Measurements from ENCODE around the gene IL17B. TPM values are rescaled to one million over a fixed set of nuclear protein-coding genes. Genes with fewer than 3 reads are reported as not detected.
A peak's percentile ranks its signal among the peaks of the same experiment; 100 is the strongest.

IL17B gene
- total RNA-seq, 4 donors from 2014 or later, result 1.2 TPM; not detected in 3

DNA sequence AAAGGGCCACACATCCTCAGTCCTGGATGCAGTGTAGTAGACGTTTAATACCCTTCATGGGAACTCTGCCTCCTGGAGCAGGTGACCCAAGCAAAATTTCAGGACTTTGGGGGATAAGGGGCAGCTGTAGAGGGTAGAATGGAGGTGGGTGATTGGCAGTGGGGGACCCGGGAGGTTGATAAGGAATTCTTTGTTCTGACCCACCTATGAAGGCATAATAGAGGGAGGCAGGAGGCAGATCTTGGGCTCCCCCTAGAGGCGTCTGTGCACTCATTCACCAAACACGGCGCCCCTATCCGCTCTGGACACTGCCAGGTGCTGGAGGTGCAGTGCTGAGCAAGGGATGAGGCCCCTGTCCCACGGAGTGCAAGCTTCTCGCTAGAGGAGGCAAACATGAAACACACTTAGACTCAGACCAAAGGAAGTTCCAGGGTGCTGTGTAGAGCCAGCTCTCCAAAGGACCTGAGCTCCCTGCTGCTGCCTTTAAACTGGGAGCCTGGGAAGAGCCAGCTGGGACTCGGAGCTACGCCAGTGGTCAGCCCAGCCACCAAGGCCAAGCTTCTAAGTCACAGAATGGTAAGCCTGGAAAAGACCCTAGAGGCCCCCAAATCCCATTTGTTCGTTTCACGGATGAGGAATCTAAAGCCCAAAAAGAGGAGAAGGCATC lies 7.7 kb downstream of the IL17B start:
- Histone ChIP-seq H3K9me3 (no peaks in the 10 kb centered on the region), H3K4me1 (peaks cover 5 to 8% of the 10 kb centered on the region in 2 donors), H3K27me3 (no peaks in the 10 kb centered on the region), H3K27ac (peak overlapping the region in 1 of 4 donors; percentile 36), H3K4me3 (no peak overlapping the region), H3K36me3 (no peaks in the 10 kb centered on the region)
- DNase-seq (peak in 1 of 2 donors; percentile 55), ATAC-seq (peak; percentile 79 to 89)
- intact Hi-C loops (cut with DNase I; ENCODE audit: low total_unique reads) (loop anchor here (1.0 to 5.0 kb wide), 2 partner anchors 54 to 106 kb away; no protein-coding TSS in a partner anchor), in situ Hi-C loops (cut with MboI; ENCODE audit: low sequenced_read_pairs in 4 of 4) (loop anchor here (5.0 to 10.0 kb wide), 4 partner anchors 47 to 104 kb away; no protein-coding TSS in a partner anchor)
- TF ChIP-seq, protein P1, sequence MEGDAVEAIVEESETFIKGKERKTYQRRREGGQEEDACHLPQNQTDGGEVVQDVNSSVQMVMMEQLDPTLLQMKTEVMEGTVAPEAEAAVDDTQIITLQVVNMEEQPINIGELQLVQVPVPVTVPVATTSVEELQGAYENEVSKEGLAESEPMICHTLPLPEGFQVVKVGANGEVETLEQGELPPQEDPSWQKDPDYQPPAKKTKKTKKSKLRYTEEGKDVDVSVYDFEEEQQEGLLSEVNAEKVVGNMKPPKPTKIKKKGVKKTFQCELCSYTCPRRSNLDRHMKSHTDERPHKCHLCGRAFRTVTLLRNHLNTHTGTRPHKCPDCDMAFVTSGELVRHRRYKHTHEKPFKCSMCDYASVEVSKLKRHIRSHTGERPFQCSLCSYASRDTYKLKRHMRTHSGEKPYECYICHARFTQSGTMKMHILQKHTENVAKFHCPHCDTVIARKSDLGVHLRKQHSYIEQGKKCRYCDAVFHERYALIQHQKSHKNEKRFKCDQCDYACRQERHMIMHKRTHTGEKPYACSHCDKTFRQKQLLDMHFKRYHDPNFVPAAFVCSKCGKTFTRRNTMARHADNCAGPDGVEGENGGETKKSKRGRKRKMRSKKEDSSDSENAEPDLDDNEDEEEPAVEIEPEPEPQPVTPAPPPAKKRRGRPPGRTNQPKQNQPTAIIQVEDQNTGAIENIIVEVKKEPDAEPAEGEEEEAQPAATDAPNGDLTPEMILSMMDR (IDR thresholded peaks at IDR 0.05 in 4 of 5, conservative IDR thresholded peaks at IDR 0.05 in 1 of 5), result peak; percentile 62 to 87 (median 76)
- TF ChIP-seq POLR2A (IDR thresholded peaks at IDR 0.05), result no peak

DNA sequence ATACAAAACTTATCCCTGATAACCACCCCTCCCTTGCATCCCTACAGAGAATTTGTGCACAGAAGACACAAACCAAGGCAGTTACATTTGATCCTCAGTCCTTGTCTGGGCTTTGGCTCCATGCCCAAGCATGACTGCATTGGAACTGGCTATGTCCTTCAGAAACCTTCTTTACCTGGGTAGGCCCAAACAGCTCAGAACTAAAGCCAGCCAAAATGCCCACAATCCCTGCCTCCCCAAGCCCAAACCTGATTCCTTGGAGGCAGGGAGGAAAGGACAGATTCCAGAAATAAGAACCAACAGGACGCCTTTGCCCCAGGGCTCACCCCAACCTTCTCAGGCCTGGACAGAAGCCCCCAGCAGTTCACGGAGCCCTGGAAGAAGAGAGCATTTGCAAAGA lies 8.2 kb downstream of the IL17B start:
- Histone ChIP-seq H3K27me3 (no peaks in the 10 kb centered on the region), H3K36me3 (no peaks in the 10 kb centered on the region), H3K9me3 (no peaks in the 10 kb centered on the region), H3K27ac (no peak overlapping the region), H3K4me1 (peaks cover 5 to 8% of the 10 kb centered on the region in 2 donors), H3K4me3 (no peak overlapping the region)
- no peak for ATAC-seq
- intact Hi-C loops (cut with DNase I; ENCODE audit: low total_unique reads) (loop anchor here (1.0 to 5.0 kb wide), 2 partner anchors 54 to 106 kb away; no protein-coding TSS in a partner anchor), in situ Hi-C loops (cut with MboI; ENCODE audit: low sequenced_read_pairs in 4 of 4) (loop anchor here (5.0 to 10.0 kb wide), 4 partner anchors 46 to 104 kb away; no protein-coding TSS in a partner anchor)
- TF ChIP-seq, protein P1 (IDR thresholded peaks at IDR 0.05 in 4 of 5, conservative IDR thresholded peaks at IDR 0.05 in 1 of 5), result no peak
- TF ChIP-seq POLR2A (IDR thresholded peaks at IDR 0.05), result no peak
- DNase-seq, result no peak

DNA sequence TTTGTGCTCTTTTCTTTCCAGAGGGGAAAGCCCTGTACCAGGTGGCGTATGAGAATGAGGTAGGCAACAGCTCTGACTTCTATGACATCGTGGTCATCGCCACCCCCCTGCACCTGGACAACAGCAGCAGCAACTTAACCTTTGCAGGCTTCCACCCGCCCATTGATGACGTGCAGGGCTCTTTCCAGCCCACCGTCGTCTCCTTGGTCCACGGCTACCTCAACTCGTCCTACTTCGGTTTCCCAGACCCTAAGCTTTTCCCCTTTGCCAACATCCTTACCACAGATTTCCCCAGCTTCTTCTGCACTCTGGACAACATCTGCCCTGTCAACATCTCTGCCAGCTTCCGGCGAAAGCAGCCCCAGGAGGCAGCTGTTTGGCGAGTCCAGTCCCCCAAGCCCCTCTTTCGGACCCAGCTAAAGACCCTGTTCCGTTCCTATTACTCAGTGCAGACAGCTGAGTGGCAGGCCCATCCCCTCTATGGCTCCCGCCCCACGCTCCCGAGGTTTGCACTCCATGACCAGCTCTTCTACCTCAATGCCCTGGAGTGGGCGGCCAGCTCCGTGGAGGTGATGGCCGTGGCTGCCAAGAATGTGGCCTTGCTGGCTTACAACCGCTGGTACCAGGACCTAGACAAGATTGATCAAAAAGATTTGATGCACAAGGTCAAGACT lies 11.0 kb downstream of the IL17B start:
- Histone ChIP-seq H3K9me3 (no peaks in the 10 kb centered on the region), H3K4me3 (no peak overlapping the region), H3K27me3 (no peaks in the 10 kb centered on the region), H3K4me1 (peaks cover 5 to 8% of the 10 kb centered on the region in 2 donors), H3K36me3 (no peaks in the 10 kb centered on the region), H3K27ac (no peak overlapping the region)
- TF ChIP-seq, protein P1 (IDR thresholded peaks at IDR 0.05 in 4 of 5, conservative IDR thresholded peaks at IDR 0.05 in 1 of 5), result no peak
- no peak for TF ChIP-seq POLR2A (IDR thresholded peaks at IDR 0.05)
- in situ Hi-C loops (cut with MboI; ENCODE audit: low sequenced_read_pairs in 4 of 4), result loop anchor here in 1 of 4 donors (5.0 kb wide), 1 partner anchor 101 kb away; no protein-coding TSS in a partner anchor
- DNase-seq (no peak), ATAC-seq (no peak)
- intact Hi-C loops (cut with DNase I; ENCODE audit: low total_unique reads), result no loop called here

DNA sequence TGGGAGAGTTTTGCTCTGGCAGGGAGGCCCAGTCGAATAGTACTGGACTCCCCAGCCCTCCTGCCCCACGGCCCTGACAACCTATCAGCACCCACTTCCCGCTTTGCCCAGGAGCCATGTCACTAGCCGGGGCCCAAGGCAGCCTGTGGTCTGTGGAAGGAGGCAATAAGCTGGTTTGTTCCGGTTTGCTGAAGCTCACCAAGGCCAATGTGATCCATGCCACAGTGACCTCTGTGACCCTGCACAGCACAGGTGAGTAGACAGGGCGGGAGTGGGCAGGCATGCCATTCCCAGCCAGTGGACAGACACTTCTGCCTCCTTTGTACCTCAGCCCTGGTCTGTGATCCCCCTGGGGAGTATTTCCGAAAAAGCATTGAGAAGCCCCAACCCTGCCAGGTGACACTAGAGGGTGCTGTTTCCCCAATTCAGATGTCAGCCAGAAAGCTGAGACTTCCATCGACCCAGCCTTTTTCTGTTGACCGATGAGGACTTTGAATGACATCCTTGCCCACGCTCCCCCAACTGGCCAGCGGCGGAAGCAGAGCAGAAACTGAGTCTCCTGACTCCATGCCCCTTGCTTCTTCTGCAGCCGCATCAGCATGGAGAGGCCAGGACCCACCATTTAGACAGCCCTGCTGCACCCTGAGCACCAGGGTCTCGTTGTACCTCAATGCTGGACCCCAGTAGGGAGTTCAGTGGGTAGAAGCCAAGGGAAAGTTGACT lies 11.7 kb downstream of the IL17B start:
- DNase-seq (no peak), ATAC-seq (peak; percentile 41 to 49)
- in situ Hi-C loops (cut with MboI; ENCODE audit: low sequenced_read_pairs in 4 of 4) (loop anchor here in 1 of 4 donors (5.0 kb wide), 1 partner anchor 100 kb away; no protein-coding TSS in a partner anchor), intact Hi-C loops (cut with DNase I; ENCODE audit: low total_unique reads) (no loop called here)
- no peaks in the 10 kb centered on the region for H3K36me3 ChIP-seq
- no peak for TF ChIP-seq POLR2A (IDR thresholded peaks at IDR 0.05)
- TF ChIP-seq, protein P1 (IDR thresholded peaks at IDR 0.05 in 4 of 5, conservative IDR thresholded peaks at IDR 0.05 in 1 of 5), result peak in 4 of 5 experiments; percentile 25 to 75 (median 64)
- H3K27me3 ChIP-seq, result no peaks in the 10 kb centered on the region
- H3K4me1 ChIP-seq, result peaks cover 5 to 8% of the 10 kb centered on the region in 2 donors
- H3K27ac ChIP-seq, result no peak overlapping the region
- no peaks in the 10 kb centered on the region for H3K9me3 ChIP-seq
- H3K4me3 ChIP-seq, result no peak overlapping the region
